HepG2 (cell line): ENCODE results near the gene CARHSP1. TPM values are rescaled to one million over a fixed set of nuclear protein-coding genes. Genes with fewer than 3 reads are reported as not detected.

Experiments used
- CEBPB ChIP-seq: IDR thresholded peaks from 2 replicates; pipeline ENCODE4 v1.6.1; 2011; ENCODE audit warnings: low read depth, low read length, improper control_type of control experiment, borderline replicate concordance
- CREM ChIP-seq, 2 experiments: sonication (generic) in 1 of 2; formaldehyde crosslinking in 1 of 2; IDR thresholded peaks; 2 replicates each; pipeline versions ENCODE4 v1.4.0 to v1.6.1; 2016 to 2020; ENCODE audit warnings: antibody characterized with exemption in 1 of 2, mild to moderate bottlenecking in 1 of 2, missing genetic modification reagents in 1 of 2
- FOXP1 ChIP-seq, 2 experiments: fragments of 450-650 bp in 1 of 2; IDR thresholded peaks; 2 replicates each; pipeline ENCODE4 v1.6.1; 2017 to 2018; ENCODE audit warnings: antibody characterized with exemption in 1 of 2
- GATAD1 ChIP-seq: IDR thresholded peaks from 2 replicates; pipeline ENCODE4 v1.6.1; 2016; ENCODE audit warnings: missing genetic modification reagents, missing compliant biosample characterization
- HMG20A ChIP-seq: IDR thresholded peaks from 2 replicates; pipeline ENCODE4 v1.6.1; 2016; ENCODE audit warnings: borderline replicate concordance
- MEF2D ChIP-seq: sonication (generic); formaldehyde crosslinking; IDR thresholded peaks from 2 replicates; pipeline ENCODE4 v1.5.1; 2020; ENCODE audit warnings: mild to moderate bottlenecking, missing genetic modification reagents
- MEIS2 ChIP-seq: sonication (generic); formaldehyde crosslinking; IDR thresholded peaks from 2 replicates; pipeline ENCODE4 v1.9.0; 2021; ENCODE audit warnings: mild to moderate bottlenecking, missing genetic modification reagents
- PAX8 ChIP-seq: sonication (generic); formaldehyde crosslinking; IDR thresholded peaks from 2 replicates; pipeline ENCODE4 v1.8.0; 2022; ENCODE audit warnings: mild to moderate bottlenecking, missing genetic modification reagents, borderline replicate concordance
- RXRB ChIP-seq: IDR thresholded peaks from 2 replicates; pipeline ENCODE4 v1.6.1; 2016; ENCODE audit warnings: borderline replicate concordance, missing genetic modification reagents, missing compliant biosample characterization
- SIX1 ChIP-seq: sonication (generic); formaldehyde crosslinking; IDR thresholded peaks from 2 replicates; pipeline ENCODE4 v1.4.0; 2020; ENCODE audit warnings: missing genetic modification reagents, borderline replicate concordance
- SMARCE1 ChIP-seq: fragments of 450-650 bp; IDR thresholded peaks from 2 replicates; pipeline ENCODE4 v1.6.1; 2017; ENCODE audit warnings: borderline replicate concordance
- ZFP41 ChIP-seq: sonication (generic); formaldehyde crosslinking; IDR thresholded peaks from 2 replicates; pipeline ENCODE4 v1.4.0; 2020; ENCODE audit warnings: mild to moderate bottlenecking, missing genetic modification reagents, borderline replicate concordance
- ZNF546 ChIP-seq: sonication (generic); formaldehyde crosslinking; conservative IDR thresholded peaks from 2 replicates; pipeline ENCODE4 v1.8.1; 2023; ENCODE audit warnings: mild to moderate bottlenecking, missing genetic modification reagents
- ZNF749 ChIP-seq: sonication (generic); formaldehyde crosslinking; IDR thresholded peaks from 2 replicates; pipeline ENCODE4 v1.8.0; 2022; ENCODE audit warnings: mild to moderate bottlenecking, missing genetic modification reagents, moderate library complexity, borderline replicate concordance
- polyA plus RNA-seq, 8 experiments: library from polyadenylated mRNA; depleted of rRNA in 3 of 8; stranded (reverse) in 7 of 8; unstranded in 1 of 8; fragments of >200 nt; fragmentation: Illumina TruSeq in 4 of 8; extraction: Trizol in 4 of 8; gene quantifications; 2 replicates each; pipeline versions ENCODE4 v1.2.1 to v1.2.3, GENCODE V29; 2011 to 2016; ENCODE audit warnings: low read depth in 4 of 8, missing spikeins in 1 of 8, mixed read lengths in 1 of 8; ENCODE audit not compliant: insufficient read depth in 1 of 8
- total RNA-seq, 5 experiments: library from RNA; depleted of rRNA; stranded (reverse); fragments of >200 nt; fragmentation: Illumina TruSeq; extraction: Trizol; gene quantifications; 2 replicates each; pipeline ENCODE4 v1.2.3, GENCODE V29; 2016; ENCODE audit warnings: low read depth in 1 of 5
- TF ChIP-seq, protein P1 (sequence below): IDR thresholded peaks from 2 replicates; pipeline ENCODE4 v1.6.1; 2016; ENCODE audit warnings: mild to moderate bottlenecking
- TF ChIP-seq, protein P2 (sequence below): sonication (generic); formaldehyde crosslinking; IDR thresholded peaks from 2 replicates; pipeline ENCODE4 v1.4.0; 2020; ENCODE audit warnings: missing genetic modification reagents
- TF ChIP-seq, protein P3 (sequence below): sonication (generic); formaldehyde crosslinking; IDR thresholded peaks from 2 replicates; pipeline ENCODE4 v1.5.1; 2020; ENCODE audit warnings: mild to moderate bottlenecking, moderate library complexity, missing genetic modification reagents
- TF ChIP-seq, protein P4 (sequence below): sonication (generic); formaldehyde crosslinking; IDR thresholded peaks from 2 replicates; pipeline ENCODE4 v1.4.0; 2020; ENCODE audit warnings: missing genetic modification reagents, borderline replicate concordance

The CARHSP1 gene
- total and polyA plus RNA-seq, 2 of the 13 experiments (the other 11 are each of a cell fraction or from before 2014, with no cell fraction given): 173 to 345 TPM

DNA sequence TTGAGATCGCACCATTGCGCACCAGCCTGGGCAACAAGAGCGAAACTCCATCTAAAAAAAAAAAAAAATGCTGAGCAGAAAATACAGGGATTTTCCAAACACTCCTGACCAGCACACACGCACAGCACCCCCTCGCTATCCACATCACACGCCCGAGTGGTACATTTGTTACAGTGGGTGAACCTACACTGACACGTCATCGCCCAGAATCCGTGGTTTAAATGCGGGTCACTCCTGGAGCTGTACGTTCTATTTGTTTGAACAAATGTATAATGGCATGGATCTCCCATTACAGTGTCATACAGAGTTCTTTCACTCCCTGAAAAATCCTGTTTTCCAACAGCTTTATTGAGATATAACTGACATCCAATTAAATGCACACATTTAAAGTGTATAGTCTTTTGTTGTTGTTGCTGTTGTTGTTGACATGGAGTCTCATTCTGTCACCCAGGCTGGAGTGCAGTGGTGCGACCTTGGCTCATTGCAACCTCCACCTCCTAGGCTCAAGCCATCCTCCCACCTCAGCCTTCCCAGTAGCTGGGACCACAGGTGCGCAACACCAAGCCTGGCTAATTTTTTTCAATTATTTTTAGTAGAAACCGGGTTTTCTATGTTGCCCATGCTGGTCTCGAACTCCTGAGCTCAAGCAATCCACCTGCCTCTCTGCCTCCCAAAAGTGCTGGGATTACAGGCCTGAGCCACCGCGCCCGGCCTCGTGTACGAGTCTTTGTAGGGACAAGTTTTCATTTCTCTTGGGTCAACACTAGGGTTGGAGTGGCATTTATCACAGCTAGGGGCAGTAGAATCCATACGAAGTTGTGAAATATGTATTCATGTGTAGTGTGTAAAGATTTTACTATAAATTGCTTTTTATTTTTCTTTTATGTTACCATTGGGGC lies 4.4 kb upstream of the CARHSP1 start (continued):
- TF ChIP-seq, protein P1, sequence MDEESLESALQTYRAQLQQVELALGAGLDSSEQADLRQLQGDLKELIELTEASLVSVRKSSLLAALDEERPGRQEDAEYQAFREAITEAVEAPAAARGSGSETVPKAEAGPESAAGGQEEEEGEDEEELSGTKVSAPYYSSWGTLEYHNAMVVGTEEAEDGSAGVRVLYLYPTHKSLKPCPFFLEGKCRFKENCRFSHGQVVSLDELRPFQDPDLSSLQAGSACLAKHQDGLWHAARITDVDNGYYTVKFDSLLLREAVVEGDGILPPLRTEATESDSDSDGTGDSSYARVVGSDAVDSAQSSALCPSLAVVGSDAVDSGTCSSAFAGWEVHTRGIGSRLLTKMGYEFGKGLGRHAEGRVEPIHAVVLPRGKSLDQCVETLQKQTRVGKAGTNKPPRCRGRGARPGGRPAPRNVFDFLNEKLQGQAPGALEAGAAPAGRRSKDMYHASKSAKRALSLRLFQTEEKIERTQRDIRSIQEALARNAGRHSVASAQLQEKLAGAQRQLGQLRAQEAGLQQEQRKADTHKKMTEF: 0 out of 2 replicates have a peak, but pooled peaks have one; percentile 19
- TF ChIP-seq ZNF749 (CRISPR knock-in tag) (0 out of 2 replicates have a peak, but pooled peaks have one; percentile 2), SMARCE1 (no peak), GATAD1 (CRISPR knock-in tag) (no peak), RXRB (peak; percentile 23; the same call in 1 of the 2 replicates), FOXP1 (IDR thresholded peaks at IDR 0.05) (no peak), FOXP1 (CRISPR knock-in tag; IDR thresholded peaks at IDR 0.05) (peak; percentile 6; the same call in 1 of the 2 replicates), HMG20A (CRISPR knock-in tag) (peak; percentile 31; the same call in 1 of the 2 replicates), CREM (IDR thresholded peaks at IDR 0.05) (no peak), CREM (CRISPR knock-in tag; IDR thresholded peaks at IDR 0.05) (no peak), CEBPB (peak; percentile 86), SIX1 (CRISPR knock-in tag) (no peak), PAX8 (CRISPR knock-in tag) (no peak), MEIS2 (CRISPR knock-in tag) (0 out of 2 replicates have a peak, but pooled peaks have one; percentile 51), ZNF546 (no peak), MEF2D (no peak), ZFP41 (CRISPR knock-in tag) (no peak)
- TF ChIP-seq, protein P2, sequence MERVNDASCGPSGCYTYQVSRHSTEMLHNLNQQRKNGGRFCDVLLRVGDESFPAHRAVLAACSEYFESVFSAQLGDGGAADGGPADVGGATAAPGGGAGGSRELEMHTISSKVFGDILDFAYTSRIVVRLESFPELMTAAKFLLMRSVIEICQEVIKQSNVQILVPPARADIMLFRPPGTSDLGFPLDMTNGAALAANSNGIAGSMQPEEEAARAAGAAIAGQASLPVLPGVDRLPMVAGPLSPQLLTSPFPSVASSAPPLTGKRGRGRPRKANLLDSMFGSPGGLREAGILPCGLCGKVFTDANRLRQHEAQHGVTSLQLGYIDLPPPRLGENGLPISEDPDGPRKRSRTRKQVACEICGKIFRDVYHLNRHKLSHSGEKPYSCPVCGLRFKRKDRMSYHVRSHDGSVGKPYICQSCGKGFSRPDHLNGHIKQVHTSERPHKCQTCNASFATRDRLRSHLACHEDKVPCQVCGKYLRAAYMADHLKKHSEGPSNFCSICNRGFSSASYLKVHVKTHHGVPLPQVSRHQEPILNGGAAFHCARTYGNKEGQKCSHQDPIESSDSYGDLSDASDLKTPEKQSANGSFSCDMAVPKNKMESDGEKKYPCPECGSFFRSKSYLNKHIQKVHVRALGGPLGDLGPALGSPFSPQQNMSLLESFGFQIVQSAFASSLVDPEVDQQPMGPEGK (CRISPR knock-in tag): 0 out of 2 replicates have a peak, but pooled peaks have one; percentile 22
- TF ChIP-seq, protein P3, sequence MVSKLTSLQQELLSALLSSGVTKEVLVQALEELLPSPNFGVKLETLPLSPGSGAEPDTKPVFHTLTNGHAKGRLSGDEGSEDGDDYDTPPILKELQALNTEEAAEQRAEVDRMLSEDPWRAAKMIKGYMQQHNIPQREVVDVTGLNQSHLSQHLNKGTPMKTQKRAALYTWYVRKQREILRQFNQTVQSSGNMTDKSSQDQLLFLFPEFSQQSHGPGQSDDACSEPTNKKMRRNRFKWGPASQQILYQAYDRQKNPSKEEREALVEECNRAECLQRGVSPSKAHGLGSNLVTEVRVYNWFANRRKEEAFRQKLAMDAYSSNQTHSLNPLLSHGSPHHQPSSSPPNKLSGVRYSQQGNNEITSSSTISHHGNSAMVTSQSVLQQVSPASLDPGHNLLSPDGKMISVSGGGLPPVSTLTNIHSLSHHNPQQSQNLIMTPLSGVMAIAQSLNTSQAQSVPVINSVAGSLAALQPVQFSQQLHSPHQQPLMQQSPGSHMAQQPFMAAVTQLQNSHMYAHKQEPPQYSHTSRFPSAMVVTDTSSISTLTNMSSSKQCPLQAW (CRISPR knock-in tag): no peak
- TF ChIP-seq, protein P4, sequence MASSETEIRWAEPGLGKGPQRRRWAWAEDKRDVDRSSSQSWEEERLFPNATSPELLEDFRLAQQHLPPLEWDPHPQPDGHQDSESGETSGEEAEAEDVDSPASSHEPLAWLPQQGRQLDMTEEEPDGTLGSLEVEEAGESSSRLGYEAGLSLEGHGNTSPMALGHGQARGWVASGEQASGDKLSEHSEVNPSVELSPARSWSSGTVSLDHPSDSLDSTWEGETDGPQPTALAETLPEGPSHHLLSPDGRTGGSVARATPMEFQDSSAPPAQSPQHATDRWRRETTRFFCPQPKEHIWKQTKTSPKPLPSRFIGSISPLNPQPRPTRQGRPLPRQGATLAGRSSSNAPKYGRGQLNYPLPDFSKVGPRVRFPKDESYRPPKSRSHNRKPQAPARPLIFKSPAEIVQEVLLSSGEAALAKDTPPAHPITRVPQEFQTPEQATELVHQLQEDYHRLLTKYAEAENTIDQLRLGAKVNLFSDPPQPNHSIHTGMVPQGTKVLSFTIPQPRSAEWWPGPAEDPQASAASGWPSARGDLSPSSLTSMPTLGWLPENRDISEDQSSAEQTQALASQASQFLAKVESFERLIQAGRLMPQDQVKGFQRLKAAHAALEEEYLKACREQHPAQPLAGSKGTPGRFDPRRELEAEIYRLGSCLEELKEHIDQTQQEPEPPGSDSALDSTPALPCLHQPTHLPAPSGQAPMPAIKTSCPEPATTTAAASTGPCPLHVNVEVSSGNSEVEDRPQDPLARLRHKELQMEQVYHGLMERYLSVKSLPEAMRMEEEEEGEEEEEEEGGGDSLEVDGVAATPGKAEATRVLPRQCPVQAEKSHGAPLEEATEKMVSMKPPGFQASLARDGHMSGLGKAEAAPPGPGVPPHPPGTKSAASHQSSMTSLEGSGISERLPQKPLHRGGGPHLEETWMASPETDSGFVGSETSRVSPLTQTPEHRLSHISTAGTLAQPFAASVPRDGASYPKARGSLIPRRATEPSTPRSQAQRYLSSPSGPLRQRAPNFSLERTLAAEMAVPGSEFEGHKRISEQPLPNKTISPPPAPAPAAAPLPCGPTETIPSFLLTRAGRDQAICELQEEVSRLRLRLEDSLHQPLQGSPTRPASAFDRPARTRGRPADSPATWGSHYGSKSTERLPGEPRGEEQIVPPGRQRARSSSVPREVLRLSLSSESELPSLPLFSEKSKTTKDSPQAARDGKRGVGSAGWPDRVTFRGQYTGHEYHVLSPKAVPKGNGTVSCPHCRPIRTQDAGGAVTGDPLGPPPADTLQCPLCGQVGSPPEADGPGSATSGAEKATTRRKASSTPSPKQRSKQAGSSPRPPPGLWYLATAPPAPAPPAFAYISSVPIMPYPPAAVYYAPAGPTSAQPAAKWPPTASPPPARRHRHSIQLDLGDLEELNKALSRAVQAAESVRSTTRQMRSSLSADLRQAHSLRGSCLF (CRISPR knock-in tag): no peak
